GM18861 (cell line): ENCODE data around the gene UBR4.

Experiments
- ATAC-seq: cut with Tn5 transposase; IDR thresholded peaks from one replicate; pipeline ENCODE4 v1.9.1; 2021; ENCODE audit not compliant: unreplicated experiment

Gene UBR4

GRCh38 chr1:19096990-19097389, 113.1 kb downstream of the UBR4 start:
- no peak for ATAC-seq

GRCh38 chr1:19096036-19096833, 113.8 kb downstream of the UBR4 start:
- ATAC-seq: no peak

- ATAC-seq: no peak
These were observed 118.7 kb downstream of the UBR4 start for GRCh38 chr1:19091196-19091953.

- no peak for ATAC-seq
These were observed 120.5 kb downstream of the UBR4 start for GRCh38 chr1:19089524-19089923.

GRCh38 chr1:19088717-19089442, 121.2 kb downstream of the UBR4 start:
- no peak for ATAC-seq

- no peak for ATAC-seq
These were observed 122.1 kb downstream of the UBR4 start for GRCh38 chr1:19087737-19088594.

GRCh38 chr1:19087017-19087736, 122.9 kb downstream of the UBR4 start:
- no peak for ATAC-seq

- ATAC-seq: no peak
These were observed 123.7 kb downstream of the UBR4 start for GRCh38 chr1:19086176-19086875.

- ATAC-seq: no peak
These were observed 125.8 kb downstream of the UBR4 start for GRCh38 chr1:19084206-19084738.

- no peak for ATAC-seq
These were observed 127.0 kb downstream of the UBR4 start for GRCh38 chr1:19083081-19083480.

GRCh38 chr1:19081218-19081893, 128.7 kb downstream of the UBR4 start:
- ATAC-seq: no peak

GRCh38 chr1:19080721-19081120, 129.3 kb downstream of the UBR4 start:
- ATAC-seq: no peak

- no peak for ATAC-seq
These were observed 130.3 kb downstream of the UBR4 start for GRCh38 chr1:19079541-19080472.

- ATAC-seq: no peak
These were observed 131.5 kb downstream of the UBR4 start for GRCh38 chr1:19078536-19078935.

- ATAC-seq: no peak
These were observed 133.0 kb downstream of the UBR4 start for GRCh38 chr1:19076841-19077616.

- no peak for ATAC-seq
These were observed 135.0 kb downstream of the UBR4 start for GRCh38 chr1:19074902-19075721.
